GM12873 (cell line): ENCODE measurements around the gene EMC9.
A peak's percentile ranks its signal among the peaks of the same experiment; 100 is the strongest.

Experiments used
- TF ChIP-seq, protein P1 (sequence below): IDR thresholded peaks from 2 replicates; pipeline ENCODE4 v1.5.1; 2012; ENCODE audit warnings: low read depth, mild to moderate bottlenecking, moderate library complexity, low read length, control low read depth; ENCODE audit not compliant: insufficient read depth; ENCODE audit errors: missing control alignments

Gene EMC9

DNA sequence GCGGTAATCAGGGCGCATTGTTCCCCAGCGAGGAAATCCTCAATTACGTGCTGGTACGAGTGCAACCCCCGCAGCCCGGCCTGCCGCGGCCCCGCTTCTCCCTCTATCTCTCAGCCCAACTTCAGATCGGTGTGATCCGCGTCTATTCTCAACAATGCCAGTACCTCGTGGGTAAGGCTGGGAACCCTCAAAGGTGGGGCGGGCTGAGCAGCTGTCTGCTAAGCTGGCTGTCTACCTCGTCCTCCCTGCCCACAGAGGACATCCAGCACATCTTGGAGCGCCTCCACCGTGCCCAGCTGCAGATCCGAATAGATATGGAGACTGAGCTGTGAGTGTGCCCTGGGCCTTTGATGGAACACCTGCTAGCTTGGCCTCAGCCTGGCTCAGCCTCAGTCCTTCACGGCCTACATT, 31.5 kb upstream of the EMC9 start:
- TF ChIP-seq, protein P1, sequence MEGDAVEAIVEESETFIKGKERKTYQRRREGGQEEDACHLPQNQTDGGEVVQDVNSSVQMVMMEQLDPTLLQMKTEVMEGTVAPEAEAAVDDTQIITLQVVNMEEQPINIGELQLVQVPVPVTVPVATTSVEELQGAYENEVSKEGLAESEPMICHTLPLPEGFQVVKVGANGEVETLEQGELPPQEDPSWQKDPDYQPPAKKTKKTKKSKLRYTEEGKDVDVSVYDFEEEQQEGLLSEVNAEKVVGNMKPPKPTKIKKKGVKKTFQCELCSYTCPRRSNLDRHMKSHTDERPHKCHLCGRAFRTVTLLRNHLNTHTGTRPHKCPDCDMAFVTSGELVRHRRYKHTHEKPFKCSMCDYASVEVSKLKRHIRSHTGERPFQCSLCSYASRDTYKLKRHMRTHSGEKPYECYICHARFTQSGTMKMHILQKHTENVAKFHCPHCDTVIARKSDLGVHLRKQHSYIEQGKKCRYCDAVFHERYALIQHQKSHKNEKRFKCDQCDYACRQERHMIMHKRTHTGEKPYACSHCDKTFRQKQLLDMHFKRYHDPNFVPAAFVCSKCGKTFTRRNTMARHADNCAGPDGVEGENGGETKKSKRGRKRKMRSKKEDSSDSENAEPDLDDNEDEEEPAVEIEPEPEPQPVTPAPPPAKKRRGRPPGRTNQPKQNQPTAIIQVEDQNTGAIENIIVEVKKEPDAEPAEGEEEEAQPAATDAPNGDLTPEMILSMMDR: no peak

DNA sequence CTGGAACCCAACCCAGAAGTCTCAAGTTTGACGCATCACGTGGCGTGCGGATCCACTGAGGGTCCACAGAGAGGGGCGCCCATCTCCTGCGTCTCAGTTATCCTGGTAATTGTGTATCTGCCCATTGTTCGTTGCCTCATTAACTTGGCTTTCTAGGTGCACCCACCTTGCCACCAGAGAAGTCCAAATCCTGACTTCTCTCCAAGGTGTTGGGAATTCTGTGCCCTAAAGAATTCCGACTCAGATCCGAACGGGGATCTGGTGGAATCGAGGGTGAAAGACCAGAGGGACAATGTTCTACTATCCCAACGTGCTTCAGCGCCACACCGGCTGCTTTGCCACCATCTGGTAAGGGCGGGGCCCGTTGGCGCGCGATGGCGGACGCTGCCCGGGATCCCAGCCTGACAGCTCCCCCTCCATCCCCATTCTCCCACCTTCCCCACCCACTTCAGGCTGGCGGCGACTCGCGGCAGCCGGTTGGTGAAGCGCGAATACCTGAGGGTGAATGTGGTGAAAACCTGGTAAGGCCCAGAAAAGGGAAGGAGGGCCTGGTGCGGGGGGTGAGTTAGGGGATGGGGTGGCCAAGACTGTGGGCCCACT, 31.0 kb upstream of the EMC9 start:
- TF ChIP-seq, protein P1: no peak

DNA sequence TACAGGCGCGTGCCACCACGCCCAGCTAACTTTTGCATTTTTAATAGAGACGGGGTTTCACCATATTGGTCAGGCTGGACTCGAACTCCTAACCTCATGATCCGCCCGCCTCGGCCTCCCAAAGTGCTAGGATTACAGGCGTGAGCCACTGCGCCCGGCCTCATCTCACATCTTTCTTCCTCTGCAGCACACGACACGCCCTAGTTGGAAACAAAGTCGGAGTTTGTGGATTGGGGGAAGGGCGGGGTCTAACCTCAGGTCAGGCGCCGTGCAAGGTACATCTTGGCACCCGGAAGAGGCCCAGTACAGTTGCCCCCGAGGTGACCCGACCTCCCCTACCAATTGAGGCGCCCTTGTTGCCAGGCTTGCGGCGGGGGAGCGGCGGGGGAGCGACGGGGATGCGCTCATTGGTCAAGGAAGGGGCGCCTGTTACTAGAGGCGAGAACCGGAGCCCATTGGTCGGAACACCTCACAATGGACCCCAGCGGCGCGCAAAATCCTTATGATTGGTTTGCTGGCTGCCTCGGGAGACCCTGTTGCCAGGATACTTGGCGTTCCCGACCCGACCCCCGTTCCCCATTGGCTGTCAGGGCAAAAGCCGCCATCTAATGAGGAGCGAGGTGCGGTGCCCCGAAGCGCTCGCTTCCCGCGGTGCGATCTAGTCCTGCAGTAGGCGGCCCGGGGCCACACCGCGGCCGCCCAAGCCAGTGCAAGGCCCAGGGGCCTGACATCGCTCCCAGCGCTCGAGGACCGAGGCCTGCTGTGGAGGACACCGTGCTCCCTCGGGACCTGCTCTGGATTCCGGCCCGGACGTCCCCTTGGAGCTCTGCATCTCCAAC, 30.2 kb upstream of the EMC9 start, which contains the start of gene REC8:
TSS of gene REC8 (plus strand) at position 659 of the 839 bp plus-strand sequence. CDS start 473 bp downstream, outside the sequence.
- TF ChIP-seq, protein P1: peak; percentile 2

DNA sequence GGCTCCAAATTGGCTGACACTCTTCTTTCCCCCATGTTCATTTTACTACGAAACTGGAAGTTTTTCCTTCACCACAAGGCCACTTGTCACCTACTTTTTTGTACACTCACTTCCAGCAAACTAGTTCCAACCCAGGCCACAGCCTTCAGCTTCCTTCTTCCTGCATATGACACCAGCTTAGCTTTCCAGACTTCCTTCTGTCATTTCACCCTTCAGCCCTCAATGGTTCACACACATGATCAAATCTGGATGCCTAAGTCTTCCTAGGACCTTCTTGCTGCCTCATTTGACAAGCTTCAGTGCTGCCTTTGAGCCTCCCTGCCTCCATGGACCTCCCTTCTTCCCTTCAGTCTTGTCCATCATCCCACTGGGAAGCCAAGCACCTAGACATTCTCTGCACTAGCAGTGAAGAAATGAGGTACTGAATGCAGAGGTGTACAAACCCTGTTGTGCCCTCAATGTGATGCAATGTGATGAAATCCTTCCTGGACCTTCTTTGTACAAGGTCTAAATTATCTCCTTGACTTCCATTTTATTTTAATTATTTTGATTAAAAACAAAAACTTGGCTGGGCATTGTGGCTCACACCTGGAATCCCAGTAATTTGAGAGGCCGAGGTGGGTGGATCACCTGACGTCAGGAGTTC, 26.2 kb upstream of the EMC9 start:
- TF ChIP-seq, protein P1: no peak

- TF ChIP-seq, protein P1: no peak
Measured at GRCh38 chr14:24165785-24166184, 24.4 kb upstream of the EMC9 start.

GRCh38 chr14:24164518-24164991, 23.2 kb upstream of the EMC9 start:
- TF ChIP-seq, protein P1: no peak

GRCh38 chr14:24162093-24162492, 20.7 kb upstream of the EMC9 start:
- TF ChIP-seq, protein P1: no peak
